Measurements from ENCODE around the gene FIGNL2. TPM values are rescaled to one million over a fixed set of nuclear protein-coding genes. Genes with fewer than 3 reads are reported as not detected.

Gene FIGNL2
- total RNA-seq, 1 experiment from 2014 or later = 0.27 TPM

GRCh38 chr12:51813931-51814310 lies 34.6 kb downstream of the FIGNL2 start:
- Histone ChIP-seq H4K20me1 (ENCODE audit: insufficient read depth) (no peaks in the 10 kb centered on the region), H3K36me3 (ENCODE audit: control insufficient read depth in 1 of 2, insufficient read depth in 2 of 2, low read length in 2 of 2) (no peaks in the 10 kb centered on the region), H3K79me2 (ENCODE audit: insufficient read depth, low read length) (no peaks in the 10 kb centered on the region), H3K9ac (ENCODE audit: low read length) (no peak overlapping the region), H3K9me2 (ENCODE audit: insufficient read depth) (no peaks in the 10 kb centered on the region), H3K4me2 (ENCODE audit: low read length) (peak overlapping the region; percentile 44), H3K4me3 (replicated peaks in 1 of 2; ENCODE audit: low read depth in 1 of 2, low read length in 2 of 2) (no peak overlapping the region), H3K27ac (ENCODE audit: low read depth, low read length) (peak overlapping the region; percentile 48; the same call in 1 of the 2 replicates), H2AFZ (ENCODE audit: low read depth, low read length, poor library complexity, severe bottlenecking) (no peak overlapping the region), H3K27me3 (ENCODE audit: insufficient read depth, low read length) (no peaks in the 10 kb centered on the region), H3K4me1 (ENCODE audit: control insufficient read depth in 1 of 2, insufficient read depth in 2 of 2, low read length in 2 of 2) (peaks cover 0 to 11% of the 10 kb centered on the region in 2 experiments; a peak in 1 of 4 replicates), H3K9me3 (ENCODE audit: control insufficient read depth in 1 of 2, insufficient read depth in 1 of 2, low read depth in 1 of 2, low read length in 2 of 2) (no peaks in the 10 kb centered on the region)
- no TSS peak for BruUV-seq (replicated peaks)
- RAD21 ChIA-PET (ENCODE audit: low non-redundant PET in 1 of 2, low total read pairs in 2 of 2, uncharacterized antibody in 2 of 2, unreplicated experiment in 2 of 2) = no interaction called here
- CTCF ChIA-PET = interaction anchor here (0.8 kb wide), 1 partner anchor 10 kb away, joined by 6 read pairs; no protein-coding TSS in a partner anchor
- ATAC-seq (peak; percentile 52), DNase-seq (ENCODE audit: low read depth, low spot score) (no peak)
- intact Hi-C loops (cut with micrococcal nuclease) = loop anchor here (2.0 kb wide), 1 partner anchor 393 kb away; no protein-coding TSS in a partner anchor
- no peak for TF ChIP-seq CTCF (IDR thresholded peaks at IDR 0.05 in 2 of 3, conservative IDR thresholded peaks at IDR 0.05 in 1 of 3; ENCODE audit: borderline replicate concordance in 1 of 3, insufficient read depth in 1 of 3, low read depth in 2 of 3, low read length in 2 of 3)
- no peak for TF ChIP-seq ELF1 (IDR thresholded peaks at IDR 0.05; ENCODE audit: borderline replicate concordance, low read depth)
- TF ChIP-seq ZBTB33 (IDR thresholded peaks at IDR 0.05; ENCODE audit: extremely low read depth, insufficient replicate concordance, low read length) = no peak
- no peak for TF ChIP-seq EGR1 (IDR thresholded peaks at IDR 0.05; ENCODE audit: low read depth)
- TF ChIP-seq EZH2phosphoT487 (IDR thresholded peaks at IDR 0.05; ENCODE audit: borderline replicate concordance) = no peak
- no peak for TF ChIP-seq MAX (IDR thresholded peaks at IDR 0.05)
- TF ChIP-seq POLR2A (IDR thresholded peaks at IDR 0.05; ENCODE audit: borderline replicate concordance, extremely low read depth, insufficient read depth, insufficient read length) = no peak
- no peak for TF ChIP-seq SP1 (IDR thresholded peaks at IDR 0.05; ENCODE audit: low read depth)
- no peak for TF ChIP-seq EZH2 (IDR thresholded peaks at IDR 0.05)
- no peak for TF ChIP-seq CEBPB (IDR thresholded peaks at IDR 0.05; ENCODE audit: low read depth)
- TF ChIP-seq TCF7L2 (IDR thresholded peaks at IDR 0.05; ENCODE audit: borderline replicate concordance, extremely low read depth, insufficient read depth, insufficient read length) = no peak
- no peak for TF ChIP-seq RAD21 (IDR thresholded peaks at IDR 0.05; ENCODE audit: low read depth)
- no peak for TF ChIP-seq FOSL1 (IDR thresholded peaks at IDR 0.05; ENCODE audit: low read depth)
- TF ChIP-seq ZFX (IDR thresholded peaks at IDR 0.05) = no peak
- TF ChIP-seq ATF3 (IDR thresholded peaks at IDR 0.05) = no peak
- no peak for TF ChIP-seq SRF (IDR thresholded peaks at IDR 0.05; ENCODE audit: low read depth)
- TF ChIP-seq YY1 (IDR thresholded peaks at IDR 0.05; ENCODE audit: extremely low read depth, insufficient replicate concordance, low read depth, low read length) = no peak
- no peak for TF ChIP-seq CBX3 (IDR thresholded peaks at IDR 0.05; ENCODE audit: low read depth)
- POLR2A ChIA-PET = no interaction called here
